Coronary artery (tissue), 2 donors: ENCODE data around the gene FAM229A.

Source experiments
- DNase-seq: peaks from one replicate; pipeline ENCODE4 v3.0.0-alpha.2; 2017; ENCODE audit warnings: low spot score
- H3K27ac ChIP-seq, 2 donors: fragments of 200-600 bp; sonication (generic); one replicate each; pipeline ENCODE4 v1.5.1; 2016 to 2019
- H3K4me3 ChIP-seq: fragments of 200-600 bp; sonication (generic); 2 replicates; pipeline ENCODE4 v1.5.1; 2016; ENCODE audit warnings: mild to moderate bottlenecking, moderate library complexity
- CTCF ChIP-seq: fragments of 200-600 bp; sonication (generic); IDR thresholded peaks from one replicate; pipeline ENCODE4 v1.5.1; 2019; ENCODE audit warnings: antibody characterized with exemption

FAM229A gene

GRCh38 chr1:32329931-32330466 lies 32.3 kb downstream of the FAM229A start:
- Histone ChIP-seq H3K4me3 (no peak overlapping the region), H3K27ac (no peak overlapping the region)
- no peak for TF ChIP-seq CTCF
- no peak for DNase-seq

- no peak for DNase-seq
- no peak for TF ChIP-seq CTCF
- H3K27ac ChIP-seq, result no peak overlapping the region
- H3K4me3 ChIP-seq, result no peak overlapping the region
Measured at GRCh38 chr1:32327204-32327603, 35.1 kb downstream of the FAM229A start.

DNA sequence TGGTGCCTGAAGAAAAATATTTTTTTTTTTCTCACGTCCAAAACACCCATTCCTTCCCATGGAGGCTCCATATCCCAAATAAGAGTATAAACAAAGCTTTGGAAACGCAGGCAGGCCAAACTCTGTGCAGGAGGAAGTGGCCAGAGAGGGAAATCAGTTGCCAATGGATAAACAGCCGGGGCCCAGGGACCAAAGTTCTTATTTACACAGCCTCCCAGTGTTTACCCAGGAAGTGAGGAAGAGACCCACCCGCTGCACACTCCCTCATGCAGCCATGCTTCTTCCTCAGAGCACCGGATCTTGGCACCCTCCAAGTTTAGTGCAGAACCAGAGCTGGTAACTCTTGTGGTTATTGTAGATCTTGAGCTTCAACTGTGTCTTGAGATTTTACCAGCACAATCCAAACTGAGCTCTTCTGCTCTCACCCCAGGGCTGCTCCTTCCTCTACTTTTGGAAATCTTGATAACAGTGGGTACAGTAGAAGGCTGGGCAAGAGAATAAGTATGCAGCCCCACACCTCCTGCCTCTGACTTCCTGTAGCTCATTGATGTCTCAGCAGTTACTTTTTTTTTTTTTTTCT lies 40.5 kb downstream of the FAM229A start:
- TF ChIP-seq CTCF, result no peak
- no peak for DNase-seq
- Histone ChIP-seq H3K4me3 (no peak overlapping the region), H3K27ac (no peak overlapping the region)

- TF ChIP-seq CTCF, result no peak
- no peak for DNase-seq
- no peak overlapping the region for H3K4me3 ChIP-seq
- no peak overlapping the region for H3K27ac ChIP-seq
Measured at GRCh38 chr1:32318127-32318869, 44.0 kb downstream of the FAM229A start.

DNA sequence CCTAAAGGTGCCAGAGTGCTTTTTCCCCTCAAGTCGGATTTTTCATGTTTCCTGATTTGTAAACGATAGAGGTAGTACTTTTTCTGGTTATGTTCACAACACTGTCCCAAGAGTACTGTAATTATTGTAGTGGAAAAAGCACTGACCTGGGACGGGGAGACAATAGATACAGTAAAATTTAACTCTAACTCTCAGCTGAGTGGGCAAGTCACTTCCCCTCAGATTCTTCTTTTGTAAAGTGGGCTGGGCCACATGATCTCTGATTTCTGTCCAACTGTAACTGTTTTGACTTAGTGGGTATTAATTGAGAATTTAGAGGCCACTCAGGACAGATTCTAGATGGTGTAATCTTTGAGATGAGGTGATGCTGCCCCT lies 45.4 kb downstream of the FAM229A start:
- no peak for DNase-seq
- TF ChIP-seq CTCF, result no peak
- Histone ChIP-seq H3K27ac (no peak overlapping the region), H3K4me3 (no peak overlapping the region)

- no peak overlapping the region for H3K4me3 ChIP-seq
- no peak for TF ChIP-seq CTCF
- no peak for DNase-seq
- H3K27ac ChIP-seq, result no peak overlapping the region
Measured at GRCh38 chr1:32311709-32312393, 50.4 kb downstream of the FAM229A start.
